ENCODE measurements around the gene KRT14. TPM values are rescaled to one million over a fixed set of nuclear protein-coding genes. Genes with fewer than 3 reads are reported as not detected.
A peak's percentile ranks its signal among the peaks of the same experiment; 100 is the strongest.
"Not testable (repeated sequence)": the region's sequence is repeated elsewhere in the genome, so short reads cannot be mapped to it uniquely, and the experiment has no call there.

Gene KRT14
- total RNA-seq, 2 donors from 2014 or later, result not detected

- Mint-ChIP-seq H3K36me3 (no peaks in the 10 kb centered on the region), H3K27ac (no peak overlapping the region), H3K9me3 (no peaks in the 10 kb centered on the region)
- ATAC-seq (no peak), DNase-seq (ENCODE audit: low spot score in 2 of 2) (no peak)
Observed at GRCh38 chr17:41592601-41593305, 6.1 kb upstream of the KRT14 start.

- no peak for DNase-seq (ENCODE audit: low spot score in 2 of 2)
- Mint-ChIP-seq H3K36me3 (no peaks in the 10 kb centered on the region), H3K9me3 (no peaks in the 10 kb centered on the region), H3K27ac (no peak overlapping the region)
- no peak for ATAC-seq
Observed at GRCh38 chr17:41589301-41589700, 2.6 kb upstream of the KRT14 start.

GRCh38 chr17:41588126-41588810, 1.6 kb upstream of the KRT14 start:
- no peak for DNase-seq (ENCODE audit: low spot score in 2 of 2)
- H3K27ac Mint-ChIP-seq, result no peak overlapping the region
- no peaks in the 10 kb centered on the region for H3K9me3 Mint-ChIP-seq
- H3K36me3 Mint-ChIP-seq, result no peaks in the 10 kb centered on the region
- ATAC-seq, result no peak

- no peak for ATAC-seq
- DNase-seq (ENCODE audit: low spot score in 2 of 2), result no peak
- Mint-ChIP-seq H3K36me3 (no peaks in the 10 kb centered on the region), H3K27ac (no peak overlapping the region), H3K9me3 (no peaks in the 10 kb centered on the region)
Observed at GRCh38 chr17:41585301-41586056, 1.2 kb downstream of the KRT14 start.

- not testable (repeated sequence) for DNase-seq (ENCODE audit: low spot score in 2 of 2); H3K27ac Mint-ChIP-seq; H3K9me3 Mint-ChIP-seq; H3K36me3 Mint-ChIP-seq; ATAC-seq
Observed at GRCh38 chr17:41584331-41584927, 2.3 kb downstream of the KRT14 start.

- Mint-ChIP-seq H3K36me3 (no peaks in the 10 kb centered on the region), H3K27ac (no peak overlapping the region), H3K9me3 (no peaks in the 10 kb centered on the region)
- no peak for DNase-seq (ENCODE audit: low spot score in 2 of 2)
- ATAC-seq, result no peak
Observed at GRCh38 chr17:41583137-41584127, 3.3 kb downstream of the KRT14 start.

- not testable (repeated sequence) for ATAC-seq; DNase-seq (ENCODE audit: low spot score in 2 of 2); H3K9me3 Mint-ChIP-seq; H3K27ac Mint-ChIP-seq; H3K36me3 Mint-ChIP-seq
Observed at GRCh38 chr17:41582061-41582968, 4.4 kb downstream of the KRT14 start.

- no peak overlapping the region for H3K27ac Mint-ChIP-seq
- DNase-seq (ENCODE audit: low spot score in 2 of 2) (no peak), ATAC-seq (no peak)
- H3K9me3 Mint-ChIP-seq, result no peaks in the 10 kb centered on the region
- H3K36me3 Mint-ChIP-seq, result no peaks in the 10 kb centered on the region
Observed at GRCh38 chr17:41581366-41582060, 5.2 kb downstream of the KRT14 start.

- Mint-ChIP-seq H3K27ac (no peak overlapping the region), H3K9me3 (no peaks in the 10 kb centered on the region)
- ATAC-seq, result no peak
Observed at GRCh38 chr17:41580687-41581365, 5.9 kb downstream of the KRT14 start.

GRCh38 chr17:41580244-41580575, 6.5 kb downstream of the KRT14 start:
- Mint-ChIP-seq H3K27ac (no peak overlapping the region), H3K36me3 (no peaks in the 10 kb centered on the region), H3K9me3 (no peaks in the 10 kb centered on the region)
- DNase-seq (ENCODE audit: low spot score in 2 of 2), result no peak
- ATAC-seq, result no peak

More at GRCh38 chr17:41580687-41581365, 5.9 kb downstream of the KRT14 start:
- no peak for DNase-seq (ENCODE audit: low spot score in 2 of 2)
- H3K36me3 Mint-ChIP-seq, result no peaks in the 10 kb centered on the region

GRCh38 chr17:41579484-41580243, 7.0 kb downstream of the KRT14 start:
- DNase-seq (ENCODE audit: low spot score in 2 of 2) (peak in 1 of 2 donors; percentile 86), ATAC-seq (peak; percentile 86 to 94)
- H3K9me3 Mint-ChIP-seq, result no peaks in the 10 kb centered on the region
- no peaks in the 10 kb centered on the region for H3K36me3 Mint-ChIP-seq
- H3K27ac Mint-ChIP-seq, result no peak overlapping the region

GRCh38 chr17:41578971-41579370, 7.7 kb downstream of the KRT14 start:
- H3K36me3 Mint-ChIP-seq, result no peaks in the 10 kb centered on the region
- no peak for ATAC-seq

GRCh38 chr17:41578538-41578937, 8.2 kb downstream of the KRT14 start:
- no peak for ATAC-seq
- Mint-ChIP-seq H3K9me3 (no peaks in the 10 kb centered on the region), H3K36me3 (no peaks in the 10 kb centered on the region), H3K27ac (no peak overlapping the region)
- no peak for DNase-seq (ENCODE audit: low spot score in 2 of 2)

More at GRCh38 chr17:41578971-41579370, 7.7 kb downstream of the KRT14 start:
- H3K27ac Mint-ChIP-seq, result no peak overlapping the region
- no peaks in the 10 kb centered on the region for H3K9me3 Mint-ChIP-seq
- no peak for DNase-seq (ENCODE audit: low spot score in 2 of 2)

GRCh38 chr17:41576740-41577139, 10.0 kb downstream of the KRT14 start:
- ATAC-seq; DNase-seq (ENCODE audit: low spot score in 2 of 2); H3K9me3 Mint-ChIP-seq; H3K27ac Mint-ChIP-seq; H3K36me3 Mint-ChIP-seq: not testable (repeated sequence)

Data from activated naive CD4-positive, alpha-beta T cell treated with anti-CD3 and anti-CD28 coated beads, Interleukin-2, amount 50 U/mL, for 72 hours (primary cell).